Neural cell (in vitro differentiated cells): Measurements from ENCODE around the gene DENND11. TPM values are rescaled to one million over a fixed set of nuclear protein-coding genes. Genes with fewer than 3 reads are reported as not detected.

Experiments
- H2AFZ ChIP-seq: fragments of 200-600, 300-800 bp; sonication (generic), shearing (Covaris generic); 2 replicates; pipeline ENCODE4 v1.6.0; 2014; ENCODE audit warnings: low read depth, mild to moderate bottlenecking, antibody characterized with exemption, low read length, moderate library complexity
- H3F3A ChIP-seq: fragments of 200-600 bp; shearing (Covaris generic); 2 replicates; pipeline ENCODE4 v1.6.1; 2016; ENCODE audit warnings: mild to moderate bottlenecking, moderate library complexity, mixed read lengths, antibody characterized with exemption, low read length; ENCODE audit not compliant: insufficient read depth, poor library complexity, severe bottlenecking
- H3K27ac ChIP-seq: fragments of 200-600, 300-800 bp; sonication (generic), shearing (Covaris generic); 2 replicates; pipeline ENCODE4 v1.5.1; 2014; ENCODE audit warnings: mild to moderate bottlenecking, low read length, moderate library complexity
- H3K27me3 ChIP-seq: fragments of 300-800, 200-600 bp; sonication (generic), shearing (Covaris generic); 2 replicates; pipeline ENCODE4 v1.6.0; 2014; ENCODE audit warnings: mild to moderate bottlenecking, low read depth, low read length, moderate library complexity; ENCODE audit not compliant: insufficient read depth
- H3K36me3 ChIP-seq: fragments of 300-800, 200-600 bp; sonication (generic), shearing (Covaris generic); 2 replicates; pipeline ENCODE4 v1.5.1; 2014; ENCODE audit warnings: mild to moderate bottlenecking, antibody characterized with exemption, low read length, moderate library complexity; ENCODE audit not compliant: insufficient read depth
- H3K4me2 ChIP-seq: fragments of 300-800, 200-600 bp; sonication (generic), shearing (Covaris generic); 2 replicates; pipeline ENCODE4 v1.6.0; 2014; ENCODE audit warnings: mild to moderate bottlenecking, low read length
- H3K4me3 ChIP-seq: fragments of 300-800, 200-600 bp; sonication (generic), shearing (Covaris generic); 2 replicates; pipeline ENCODE4 v1.5.1; 2014; ENCODE audit warnings: mild to moderate bottlenecking, low read length, moderate library complexity
- H3K79me2 ChIP-seq: fragments of 200-600 bp; shearing (Covaris generic); replicated peaks from 2 replicates; pipeline ENCODE4 v1.6.0; 2014; ENCODE audit warnings: mild to moderate bottlenecking, low read length, moderate library complexity; ENCODE audit not compliant: insufficient read depth
- H3K9ac ChIP-seq: fragments of 300-800, 200-600 bp; sonication (generic), shearing (Covaris generic); 2 replicates; pipeline ENCODE4 v1.6.1; 2016; ENCODE audit warnings: mild to moderate bottlenecking, low read length, mixed read lengths
- H3K9me2 ChIP-seq: fragments of 200-600 bp; shearing (Covaris generic); 2 replicates; pipeline ENCODE4 v1.6.1; 2016; ENCODE audit warnings: mild to moderate bottlenecking, low read length, mixed read lengths; ENCODE audit not compliant: insufficient read depth
- H3K9me3 ChIP-seq: fragments of 200-600, 300-800 bp; sonication (generic), shearing (Covaris generic); 2 replicates; pipeline ENCODE4 v1.6.1; 2016; ENCODE audit warnings: mild to moderate bottlenecking, mixed run types, low read length, moderate library complexity, mixed read lengths
- H4K20me1 ChIP-seq: fragments of 200-600 bp; shearing (Covaris generic); 2 replicates; pipeline ENCODE4 v1.6.1; 2016; ENCODE audit warnings: mild to moderate bottlenecking, mixed run types; ENCODE audit not compliant: insufficient read depth
- CTCF ChIP-seq: fragments of 450-650 bp; IDR thresholded peaks from 2 replicates; pipeline ENCODE4 v1.5.1; 2014; ENCODE audit warnings: antibody characterized with exemption, mild to moderate bottlenecking, moderate library complexity; ENCODE audit not compliant: poor library complexity, severe bottlenecking
- EP300 ChIP-seq: fragments of 450-650 bp; conservative IDR thresholded peaks from 2 replicates; pipeline ENCODE4 v1.6.1; 2014; ENCODE audit warnings: antibody characterized with exemption, mild to moderate bottlenecking, moderate library complexity; ENCODE audit not compliant: poor library complexity, severe bottlenecking
- EZH2 ChIP-seq: fragments of 200-600, 300-800 bp; shearing (Covaris generic), sonication (generic); IDR thresholded peaks from 2 replicates; pipeline ENCODE4 v1.6.1; 2014; ENCODE audit warnings: antibody characterized with exemption, low read length, borderline replicate concordance, mild to moderate bottlenecking; ENCODE audit not compliant: insufficient read depth, poor library complexity, severe bottlenecking
- MXI1 ChIP-seq: fragments of 450-650 bp; conservative IDR thresholded peaks from 2 replicates; pipeline ENCODE4 v1.6.1; 2014; ENCODE audit warnings: antibody characterized with exemption, mild to moderate bottlenecking; ENCODE audit not compliant: poor library complexity, severe bottlenecking
- POLR2AphosphoS5 ChIP-seq: IDR thresholded peaks from 2 replicates; pipeline ENCODE4 v1.6.1; 2012
- RAD21 ChIP-seq: fragments of 450-650 bp; conservative IDR thresholded peaks from 2 replicates; pipeline ENCODE4 v1.6.1; 2014; ENCODE audit warnings: antibody characterized with exemption, mild to moderate bottlenecking, moderate library complexity
- REST ChIP-seq: IDR thresholded peaks from 2 replicates; pipeline ENCODE4 v1.6.1; 2012; ENCODE audit warnings: borderline replicate concordance
- SMC3 ChIP-seq: fragments of 450-650 bp; conservative IDR thresholded peaks from 2 replicates; pipeline ENCODE4 v1.6.1; 2014; ENCODE audit warnings: antibody characterized with exemption, mild to moderate bottlenecking, moderate library complexity; ENCODE audit not compliant: poor library complexity
- TAF1 ChIP-seq: IDR thresholded peaks from 2 replicates; pipeline ENCODE4 v1.6.1; 2012; ENCODE audit warnings: low read depth
- polyA plus RNA-seq: library from polyadenylated mRNA; depleted of rRNA; stranded (reverse); fragments of >200 nt; gene quantifications from 2 replicates; pipeline ENCODE4 v1.2.3, GENCODE V29; 2014

DENND11 gene
- polyA plus RNA-seq, 1 donor from 2014 or later: 24.5 TPM

GRCh38 chr7:141675436-141676215 is 26.3 kb downstream of the DENND11 start:
- no peak overlapping the region for H3K9ac ChIP-seq
- H3K4me3 ChIP-seq: no peak overlapping the region
- H3K36me3 ChIP-seq: peaks cover 8% of the 10 kb centered on the region
- H3K4me2 ChIP-seq: no peak overlapping the region
- no peak overlapping the region for H3K27ac ChIP-seq
- H4K20me1 ChIP-seq: no peaks in the 10 kb centered on the region
- H3K27me3 ChIP-seq: no peaks in the 10 kb centered on the region
- TF ChIP-seq RAD21: no peak
- TF ChIP-seq MXI1: no peak
- TF ChIP-seq TAF1: no peak
- TF ChIP-seq EP300: no peak
- TF ChIP-seq POLR2AphosphoS5: no peak
- TF ChIP-seq EZH2: no peak
- no peak for TF ChIP-seq SMC3
- TF ChIP-seq CTCF: no peak
- no peak for TF ChIP-seq REST
- no peaks in the 10 kb centered on the region for H3K9me2 ChIP-seq
- no peaks in the 10 kb centered on the region for H3F3A ChIP-seq
- H3K9me3 ChIP-seq: no peaks in the 10 kb centered on the region
- H3K79me2 ChIP-seq: no peaks in the 10 kb centered on the region
- no peak overlapping the region for H2AFZ ChIP-seq

GRCh38 chr7:141674702-141675101 is 27.3 kb downstream of the DENND11 start:
- no peak for TF ChIP-seq RAD21
- no peak for TF ChIP-seq EZH2
- TF ChIP-seq POLR2AphosphoS5: no peak
- Histone ChIP-seq H3K9me2 (no peaks in the 10 kb centered on the region), H3K36me3 (peaks cover 8% of the 10 kb centered on the region), H3K9ac (no peak overlapping the region), H3K79me2 (no peaks in the 10 kb centered on the region), H3K9me3 (no peaks in the 10 kb centered on the region), H3K4me2 (no peak overlapping the region), H3F3A (no peaks in the 10 kb centered on the region), H4K20me1 (no peaks in the 10 kb centered on the region), H2AFZ (no peak overlapping the region), H3K27ac (no peak overlapping the region), H3K4me3 (no peak overlapping the region), H3K27me3 (no peaks in the 10 kb centered on the region)
